GM04503 (cell line): Measurements from ENCODE around the gene KIAA1210.
"Not testable (repeated sequence)": the region's sequence is repeated elsewhere in the genome, so short reads cannot be mapped to it uniquely, and the experiment has no call there.

Experiments used
- DNase-seq: peaks from one replicate; pipeline ENCODE4 v3.0.0-alpha.2; 2012; ENCODE audit warnings: low read depth

Gene KIAA1210

DNA sequence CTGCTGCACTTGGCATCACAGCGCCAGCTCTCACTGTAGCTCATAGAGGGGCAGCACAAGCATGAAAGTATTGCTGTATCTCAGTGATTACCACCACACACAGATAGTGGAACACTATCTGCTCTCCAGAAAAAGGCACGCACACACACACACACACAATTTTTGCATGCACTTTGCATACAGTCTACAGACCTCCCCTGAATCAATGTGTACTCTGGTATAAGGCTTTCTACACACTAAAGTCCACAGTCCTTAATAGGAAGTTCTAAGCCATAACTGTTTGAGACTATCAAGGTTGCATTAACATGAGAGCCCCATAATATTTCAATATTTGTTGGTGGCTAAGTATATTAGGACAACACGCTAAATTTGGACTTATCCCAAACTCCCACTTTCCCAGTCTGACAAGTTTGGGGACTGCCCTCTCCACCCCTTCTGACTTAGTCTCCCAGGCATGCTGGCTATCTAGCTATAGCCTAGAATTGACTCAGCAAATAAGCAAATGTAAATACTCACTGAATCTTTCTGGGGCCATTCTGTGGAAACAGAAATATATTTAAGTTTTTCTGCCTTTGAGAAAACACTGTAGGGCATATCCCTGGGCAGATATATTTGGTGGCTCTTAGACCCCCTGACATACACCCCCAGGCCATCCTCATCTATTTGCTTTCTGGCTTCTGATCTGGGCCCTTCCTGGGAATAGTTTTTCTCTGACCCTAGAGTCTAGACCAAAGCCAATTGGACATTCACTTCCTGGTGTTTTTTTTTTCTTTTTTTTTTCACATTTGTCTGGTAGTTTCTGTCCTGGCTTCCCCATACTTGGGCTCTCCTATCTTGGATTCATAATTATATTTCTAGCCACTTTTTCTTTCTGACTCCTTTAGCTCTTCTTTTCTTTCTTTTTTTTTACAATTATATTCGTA lies 91.2 kb downstream of the KIAA1210 start:
- no peak for DNase-seq

GRCh38 chrX:119030990-119031389 lies 96.6 kb downstream of the KIAA1210 start:
- DNase-seq: no peak

- DNase-seq: not testable (repeated sequence)
These were observed 98.0 kb downstream of the KIAA1210 start for GRCh38 chrX:119029656-119030055.

DNA sequence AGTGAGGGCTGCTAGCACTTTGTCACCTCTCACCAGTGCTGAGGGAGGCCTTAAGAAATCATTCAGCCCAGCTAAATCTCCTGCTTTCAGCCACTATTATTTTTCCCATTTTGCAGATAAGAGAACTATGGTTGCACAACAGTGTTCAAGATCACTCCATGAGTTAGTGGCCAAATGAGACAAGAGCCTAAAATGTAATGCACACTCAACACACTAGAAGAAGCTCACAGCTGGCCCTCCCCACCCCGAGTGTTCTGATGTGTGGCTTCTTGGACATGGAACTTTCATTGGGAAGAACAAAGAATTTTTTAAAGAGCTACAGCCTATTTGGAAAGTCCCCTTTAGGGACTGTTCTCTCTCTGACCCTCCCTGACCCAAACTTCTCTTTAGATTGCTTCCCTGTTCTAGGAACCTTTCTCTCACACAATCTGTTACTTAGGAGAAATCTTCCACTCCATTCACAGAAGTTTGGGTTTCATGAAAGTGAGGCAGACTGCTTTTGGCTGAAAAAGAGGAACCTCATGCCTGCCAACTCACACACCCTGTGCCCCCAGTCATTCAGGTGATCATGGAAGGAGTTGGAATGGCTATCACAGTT lies 98.8 kb downstream of the KIAA1210 start:
- DNase-seq: no peak
